Superior temporal gyrus (tissue), 1 donor: ENCODE results near the gene COA3.

Source experiments
- DNase-seq: peaks from one replicate; pipeline ENCODE4 v3.0.0-alpha.2; 2016; ENCODE audit errors: extremely low spot score

The COA3 gene, protein sequence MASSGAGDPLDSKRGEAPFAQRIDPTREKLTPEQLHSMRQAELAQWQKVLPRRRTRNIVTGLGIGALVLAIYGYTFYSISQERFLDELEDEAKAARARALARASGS

DNA sequence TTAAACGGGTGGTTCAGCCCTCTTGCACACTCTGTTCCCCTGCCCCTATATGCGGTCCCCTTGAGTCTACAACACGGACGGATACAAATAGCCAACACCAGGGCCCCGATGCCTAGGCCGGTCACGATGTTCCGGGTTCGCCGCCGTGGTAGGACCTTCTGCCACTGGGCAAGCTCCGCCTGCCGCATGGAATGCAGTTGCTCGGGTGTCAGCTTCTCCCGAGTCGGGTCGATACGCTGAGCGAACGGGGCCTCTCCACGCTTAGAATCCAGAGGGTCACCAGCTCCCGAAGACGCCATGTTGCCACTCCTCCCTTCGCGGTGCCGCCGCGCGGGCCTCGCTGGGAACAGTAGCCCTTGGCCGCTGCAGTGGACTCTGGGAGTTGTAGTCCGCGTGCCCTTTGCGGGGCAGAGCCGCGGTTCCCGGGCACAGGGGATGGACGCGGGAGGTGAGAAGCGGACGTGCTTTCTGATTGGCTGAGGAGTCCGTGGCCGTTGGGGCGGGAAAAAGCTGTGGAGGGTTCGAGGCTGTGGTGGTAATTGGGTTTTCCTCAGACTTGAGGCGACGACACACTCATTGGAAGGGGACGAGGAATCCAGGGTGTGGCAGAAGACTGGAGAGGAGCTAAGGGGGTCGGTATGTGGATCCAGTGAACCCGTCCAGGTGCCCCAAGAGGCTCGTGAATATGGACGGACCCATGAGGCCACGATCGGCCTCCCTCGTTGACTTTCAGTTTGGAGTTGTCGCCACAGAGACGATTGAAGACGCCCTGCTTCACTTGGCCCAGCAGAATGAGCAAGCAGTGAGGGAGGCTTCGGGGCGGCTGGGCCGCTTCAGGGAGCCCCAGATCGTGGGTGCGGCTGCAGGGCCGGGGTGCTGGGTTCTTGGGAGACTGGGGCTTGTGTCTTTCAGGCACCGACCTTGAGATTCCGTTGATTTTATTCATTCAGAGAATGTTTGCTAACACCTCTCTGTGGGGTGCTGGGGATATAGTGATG, at the start of gene COA3, which contains the start of gene CNTD1:
TSS of gene COA3 (minus strand) at position 322 of the 998 bp plus-strand sequence. CDS start at position 299, 23 bp downstream.
TSS of gene CNTD1 (plus strand) at position 479 of the 998 bp plus-strand sequence. CDS start at position 686, 207 bp downstream.
- DNase-seq, result peak; percentile 86

- DNase-seq, result no peak
Observed at GRCh38 chr17:42848093-42848492, 49.6 kb upstream of the COA3 start.

- no peak for DNase-seq
Observed at GRCh38 chr17:42846594-42847280, 48.2 kb upstream of the COA3 start.

DNA sequence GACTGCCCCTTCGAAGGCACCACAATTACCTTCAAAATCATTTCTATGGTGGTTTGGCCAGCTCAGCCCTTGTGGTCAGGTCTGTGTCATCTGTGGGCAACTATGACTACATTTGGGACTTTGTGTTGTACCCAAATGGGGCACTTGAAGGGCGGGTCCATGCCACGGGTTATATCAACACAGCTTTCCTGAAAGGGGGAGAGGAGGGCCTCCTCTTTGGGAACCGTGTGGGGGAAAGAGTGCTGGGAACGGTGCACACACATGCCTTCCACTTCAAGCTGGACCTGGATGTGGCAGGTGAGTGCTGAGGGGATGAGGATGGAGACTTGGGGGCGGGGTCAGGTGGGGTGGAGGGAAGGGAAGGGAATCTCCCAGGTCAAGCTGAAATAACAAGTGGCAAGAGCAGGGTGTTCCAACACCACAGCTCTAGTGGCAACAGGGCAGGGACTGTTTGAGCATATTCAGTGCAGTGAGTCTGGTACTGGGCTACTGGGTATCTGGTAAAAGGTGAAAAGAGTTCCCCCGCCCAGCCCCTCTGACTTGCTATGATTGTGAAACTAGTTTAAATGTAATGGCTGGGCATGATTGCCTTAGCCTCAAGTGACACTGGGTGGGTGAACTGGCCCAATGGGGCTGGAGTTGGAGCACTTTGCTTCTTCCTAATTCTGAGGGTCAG, 47.6 kb upstream of the COA3 start:
- no peak for DNase-seq

GRCh38 chr17:42845556-42845917, 47.0 kb upstream of the COA3 start:
- no peak for DNase-seq

DNA sequence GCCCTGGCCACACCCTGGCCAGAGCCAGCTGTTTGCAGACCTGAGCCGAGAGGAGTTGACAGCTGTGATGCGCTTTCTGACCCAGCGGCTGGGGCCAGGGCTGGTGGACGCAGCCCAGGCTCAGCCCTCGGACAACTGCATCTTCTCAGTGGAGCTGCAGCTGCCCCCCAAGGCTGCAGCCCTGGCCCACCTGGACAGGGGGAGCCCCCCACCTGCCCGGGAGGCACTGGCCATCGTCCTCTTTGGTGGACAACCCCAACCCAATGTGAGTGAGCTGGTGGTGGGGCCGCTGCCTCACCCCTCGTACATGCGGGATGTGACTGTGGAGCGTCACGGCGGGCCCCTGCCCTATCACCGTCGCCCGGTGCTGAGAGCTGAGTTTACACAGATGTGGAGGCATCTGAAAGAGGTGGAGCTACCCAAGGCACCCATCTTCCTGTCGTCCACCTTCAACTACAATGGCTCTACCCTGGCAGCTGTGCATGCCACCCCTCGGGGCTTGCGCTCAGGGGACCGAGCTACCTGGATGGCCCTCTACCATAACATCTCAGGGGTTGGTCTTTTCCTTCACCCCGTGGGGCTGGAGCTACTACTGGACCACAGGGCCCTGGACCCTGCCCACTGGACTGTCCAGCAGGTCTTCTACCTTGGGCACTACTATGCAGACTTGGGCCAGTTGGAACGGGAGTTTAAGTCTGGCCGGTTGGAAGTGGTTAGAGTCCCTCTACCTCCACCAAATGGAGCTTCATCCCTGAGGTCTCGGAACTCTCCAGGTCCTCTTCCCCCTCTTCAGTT, 46.5 kb upstream of the COA3 start:
- DNase-seq, result no peak

DNA sequence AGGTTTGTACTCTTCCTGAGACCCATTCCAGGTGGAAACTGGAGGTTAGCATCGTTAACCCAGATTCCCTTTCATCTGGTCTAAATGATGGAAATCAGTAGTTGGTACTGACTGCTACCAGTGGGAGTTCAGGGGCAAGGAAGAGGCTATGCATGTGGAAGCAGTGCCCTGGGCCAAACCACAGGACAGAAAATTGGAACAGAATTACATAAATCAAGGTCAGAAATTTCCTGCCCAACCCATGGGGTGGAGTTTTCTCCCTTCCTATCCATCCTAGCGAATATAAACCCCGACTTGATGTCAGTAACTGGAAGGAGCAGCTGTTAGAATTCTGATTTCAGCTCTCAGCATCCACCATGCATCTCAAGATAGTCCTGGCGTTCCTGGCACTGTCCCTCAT, 45.8 kb upstream of the COA3 start, which contains the start of gene AOC2:
TSS of gene AOC2 (plus strand) at position 310 of the 400 bp plus-strand sequence. CDS start at position 357, 47 bp downstream.
- DNase-seq, result no peak

DNA sequence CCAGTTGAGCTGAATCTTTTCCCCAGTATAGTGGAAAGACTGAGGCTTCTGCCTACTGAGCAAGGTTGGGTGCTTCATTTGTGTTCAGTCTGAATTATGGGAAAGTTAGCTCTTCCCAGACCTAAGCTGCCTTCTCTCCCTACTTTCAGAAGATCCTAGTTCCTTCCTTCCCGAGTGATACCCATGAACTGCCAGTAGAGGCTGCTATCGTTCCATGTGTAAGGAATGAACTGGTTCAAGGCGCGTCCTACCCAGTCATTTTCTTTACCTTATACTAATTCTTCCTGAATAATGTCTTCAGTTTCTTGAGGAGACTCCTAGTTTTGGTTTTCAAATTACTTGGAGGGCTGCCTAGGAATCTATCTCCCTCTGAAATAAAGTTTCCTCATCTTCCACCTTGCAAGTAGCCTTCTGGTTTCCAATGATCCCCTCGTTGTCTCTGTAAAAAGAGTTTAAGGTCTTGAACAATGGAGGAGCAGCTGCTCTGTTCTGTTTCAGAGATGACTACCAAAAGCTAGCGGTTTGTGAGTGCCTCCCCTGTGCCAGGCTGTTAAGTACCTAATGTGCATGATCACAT, 44.9 kb upstream of the COA3 start:
- DNase-seq, result peak; percentile 78

GRCh38 chr17:42841975-42842685, 43.6 kb upstream of the COA3 start:
- no peak for DNase-seq

- no peak for DNase-seq
Observed at GRCh38 chr17:42835732-42836131, 37.2 kb upstream of the COA3 start.

GRCh38 chr17:42833767-42834422, 35.4 kb upstream of the COA3 start:
- no peak for DNase-seq

DNA sequence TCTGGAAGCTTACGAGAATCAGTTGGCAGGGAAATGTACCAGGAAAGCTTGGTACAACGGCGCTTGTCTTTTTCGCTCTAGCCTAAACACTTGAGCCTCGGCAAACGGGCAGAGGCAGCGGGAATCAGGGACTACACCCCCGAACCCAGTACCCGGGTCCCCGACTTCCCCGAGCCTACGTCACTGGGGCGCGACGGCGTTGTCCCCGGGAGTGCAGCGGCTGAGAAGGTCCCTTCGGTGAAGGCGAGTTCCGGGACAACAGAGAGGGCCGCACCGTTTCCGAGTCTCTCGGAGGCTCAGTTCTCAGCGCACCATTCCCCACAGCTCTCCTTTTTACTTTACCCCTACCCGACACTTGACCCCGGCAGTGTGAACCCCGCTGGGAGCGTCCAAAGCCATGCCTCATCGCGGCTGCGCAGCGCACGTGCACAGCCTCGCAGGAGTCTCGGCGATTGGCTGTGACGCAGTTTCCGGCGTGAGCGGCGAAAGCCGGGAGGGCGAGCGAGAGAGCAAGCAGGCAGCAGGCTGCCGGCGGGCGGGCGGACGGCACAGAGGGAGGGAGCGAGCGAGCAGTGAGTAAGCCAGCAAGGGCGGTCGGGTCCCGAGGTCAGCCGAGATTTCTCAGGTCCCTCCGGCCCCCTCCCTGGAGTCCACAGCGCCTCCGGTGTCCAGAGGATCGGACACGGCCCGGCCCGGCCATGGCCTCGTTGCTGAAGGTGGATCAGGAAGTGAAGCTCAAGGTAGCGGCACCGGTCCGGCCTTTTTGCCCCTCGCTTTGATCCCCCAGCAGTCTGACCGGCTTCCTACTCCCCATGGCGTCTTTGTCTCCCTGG, 34.6 kb upstream of the COA3 start, which contains the start of gene PSME3:
TSS of gene PSME3 (plus strand) at position 464 of the 833 bp plus-strand sequence. CDS start at position 699, 235 bp downstream.
- DNase-seq, result peak; percentile 93

DNA sequence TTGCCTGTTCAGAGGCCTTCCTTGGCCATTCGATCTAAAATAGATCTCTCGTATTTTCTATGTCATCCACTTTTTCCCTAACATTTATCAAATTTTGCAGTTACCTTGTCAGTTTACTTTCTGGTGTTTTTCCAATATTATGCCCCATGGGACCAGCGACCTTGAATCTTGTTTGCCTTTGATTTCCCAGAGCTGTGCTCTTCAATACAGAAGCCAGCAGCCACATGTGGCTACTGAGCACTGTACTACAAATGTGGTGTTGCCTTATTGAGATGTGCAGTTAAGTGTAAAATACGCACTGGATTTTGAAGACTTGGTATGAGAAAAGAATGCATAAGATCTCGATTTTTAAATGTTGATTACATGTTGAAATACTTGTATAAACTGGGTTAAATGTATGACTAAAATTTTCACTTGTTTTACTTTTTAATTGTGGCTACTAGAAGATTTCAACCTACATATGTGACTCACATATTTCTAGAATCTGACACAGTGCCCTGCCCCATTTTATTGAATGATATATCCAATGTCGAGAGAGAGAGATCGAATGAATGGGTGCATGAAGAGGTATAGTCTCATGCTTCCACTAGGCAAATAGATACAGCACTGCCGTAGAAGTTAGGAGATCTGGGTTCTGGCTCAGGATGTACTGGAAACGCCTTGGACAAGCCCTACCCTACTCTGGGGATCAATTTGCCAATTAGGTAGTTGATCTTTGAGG, 33.9 kb upstream of the COA3 start:
- DNase-seq, result no peak

DNA sequence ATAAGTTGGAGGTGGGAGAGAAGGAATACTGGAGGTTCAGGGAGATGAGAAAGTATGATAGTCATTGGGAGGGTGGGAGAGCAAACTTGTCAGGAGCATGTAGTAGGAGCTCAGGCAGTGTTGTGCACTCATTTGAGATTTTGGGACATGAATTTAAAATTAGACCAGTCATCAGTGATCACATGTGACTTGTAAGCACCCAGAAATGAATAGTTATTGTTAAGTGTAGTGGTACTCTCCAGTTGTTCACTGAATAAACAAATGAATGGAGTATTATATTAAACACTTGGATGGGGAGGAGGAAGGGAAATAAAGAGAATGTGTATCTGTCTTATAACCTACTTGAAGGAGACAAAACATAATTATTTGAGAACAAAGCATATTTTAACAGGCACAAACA, 32.5 kb upstream of the COA3 start:
- no peak for DNase-seq

DNA sequence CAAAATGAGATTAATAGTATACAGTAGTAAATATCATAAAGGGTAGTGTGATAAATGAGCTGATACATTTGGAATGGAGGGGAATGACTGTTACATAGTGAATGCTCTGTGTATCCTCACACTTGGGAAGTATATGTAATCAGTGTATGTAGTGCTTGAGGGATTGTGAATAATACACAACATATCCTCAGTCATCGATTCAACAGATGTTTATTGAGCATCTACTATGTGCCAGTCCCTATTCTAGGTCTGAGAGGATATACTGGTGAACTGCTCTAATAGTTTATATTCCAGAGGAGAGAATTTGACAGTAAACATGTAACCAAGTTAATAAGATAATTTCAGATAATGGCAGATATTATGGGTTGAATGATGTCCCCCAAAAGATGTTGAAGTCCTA, 29.0 kb upstream of the COA3 start:
- no peak for DNase-seq

GRCh38 chr17:42821176-42821575, 22.7 kb upstream of the COA3 start:
- DNase-seq, result no peak

GRCh38 chr17:42819939-42820535, 21.5 kb upstream of the COA3 start:
- DNase-seq, result no peak
